GM19455 (cell line): ENCODE measurements around the gene MED16.
"Not testable (repeated sequence)": the region's sequence is repeated elsewhere in the genome, so short reads cannot be mapped to it uniquely, and the experiment has no call there.

Source experiments
- ATAC-seq: cut with Tn5 transposase; IDR thresholded peaks from one replicate; pipeline ENCODE4 v1.9.1; 2021; ENCODE audit not compliant: unreplicated experiment

MED16 gene

GRCh38 chr19:840519-841206 lies 52.3 kb downstream of the MED16 start, which contains the start of gene PRTN3:
Gene PRTN3, plus strand, starts transcription at chr19:840999. Its CDS starts 10 bp downstream, at chr19:841009.
- no peak for ATAC-seq

DNA sequence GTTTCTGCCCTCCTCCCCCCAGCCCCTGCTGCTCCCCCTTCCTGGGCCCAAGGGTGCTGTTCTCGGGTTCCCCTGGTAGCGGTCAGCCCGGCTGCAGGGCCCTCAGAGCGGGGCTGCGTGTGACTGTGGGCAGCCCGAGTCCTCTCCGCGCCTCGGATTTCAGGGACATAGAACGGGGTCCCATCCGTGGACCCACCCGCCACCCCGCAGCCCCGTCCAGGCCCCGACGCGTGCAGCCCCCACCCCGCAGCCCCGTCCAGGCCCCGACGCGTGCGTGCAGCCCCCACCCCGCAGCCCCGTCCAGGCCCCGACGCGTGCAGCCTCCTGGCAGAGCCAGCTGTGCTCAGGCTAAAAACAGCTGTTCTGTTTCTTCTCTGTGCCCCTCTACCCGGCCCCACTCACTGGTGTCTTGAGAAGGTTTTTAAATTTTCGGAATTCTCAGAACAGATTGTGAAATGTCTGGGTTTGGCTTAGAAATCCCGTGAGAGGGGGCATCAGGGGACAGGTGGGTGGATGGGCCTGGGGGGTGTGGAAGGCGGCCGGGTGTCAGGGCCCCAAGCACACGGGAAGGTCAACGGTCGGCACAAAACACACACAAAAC lies 57.7 kb downstream of the MED16 start:
- ATAC-seq: no peak

DNA sequence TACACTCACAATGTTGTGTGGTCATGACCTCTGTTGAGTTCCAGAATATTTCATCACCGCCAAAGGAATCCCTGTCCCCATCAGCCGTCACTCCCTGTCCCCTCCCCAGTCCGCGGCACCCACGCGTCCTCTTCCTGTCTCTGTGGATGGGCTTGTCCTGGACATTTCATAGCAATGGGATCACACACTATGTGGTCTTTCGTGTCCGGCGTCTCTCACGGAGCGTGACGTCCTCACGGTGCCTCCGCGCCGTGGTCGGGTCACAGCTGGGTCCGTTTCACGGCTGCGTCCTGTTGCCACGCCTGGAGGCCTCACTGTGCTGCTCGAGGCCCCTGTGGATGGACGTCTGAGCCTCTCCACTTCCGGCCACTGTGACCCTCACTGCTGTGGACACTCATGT lies 58.8 kb downstream of the MED16 start:
- no peak for ATAC-seq

DNA sequence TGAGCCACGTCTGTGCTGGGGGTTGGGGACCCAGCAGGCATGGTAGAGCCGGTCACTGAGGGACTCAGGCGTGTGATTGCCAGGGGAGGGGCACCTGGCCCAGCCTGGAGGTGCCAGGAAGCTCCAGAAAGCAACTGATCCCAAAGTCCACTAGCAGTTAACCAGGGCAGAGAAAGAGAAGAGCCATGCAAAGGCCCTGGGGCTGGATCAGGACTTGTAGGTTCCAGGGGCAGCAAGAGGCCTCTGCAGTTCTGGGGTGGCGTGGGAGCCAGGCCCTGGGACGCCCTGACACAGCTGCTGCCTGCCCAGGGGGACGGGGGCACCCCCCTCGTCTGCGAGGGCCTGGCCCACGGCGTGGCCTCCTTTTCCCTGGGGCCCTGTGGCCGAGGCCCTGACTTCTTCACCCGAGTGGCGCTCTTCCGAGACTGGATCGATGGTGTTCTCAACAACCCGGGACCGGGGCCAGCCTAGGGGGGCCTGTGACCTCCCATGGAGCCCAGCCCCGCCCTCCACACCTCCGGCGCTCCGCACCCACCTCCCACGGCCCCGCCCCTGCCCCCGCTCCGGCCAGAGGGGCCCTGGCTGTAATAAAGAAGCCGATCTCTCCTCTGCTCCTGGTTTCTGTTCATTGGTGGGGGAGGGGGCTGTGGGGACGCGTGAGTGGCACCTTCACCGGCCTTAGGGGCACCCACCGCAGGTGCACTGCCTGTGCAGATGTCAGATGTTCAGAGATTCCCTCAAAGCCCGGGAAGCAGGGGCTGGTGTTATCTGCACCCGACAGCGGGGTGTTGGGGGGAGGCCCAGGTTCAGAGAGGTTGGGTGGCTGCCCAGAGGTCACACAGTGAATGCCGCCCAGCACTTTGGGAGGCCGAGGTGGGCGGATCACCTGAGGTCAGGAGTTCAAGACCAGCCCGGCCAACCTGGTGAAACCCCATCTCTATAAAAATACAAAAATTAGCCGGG lies 61.3 kb downstream of the MED16 start:
- ATAC-seq: no peak

GRCh38 chr19:829129-829758 lies 63.7 kb downstream of the MED16 start:
- ATAC-seq: no peak

DNA sequence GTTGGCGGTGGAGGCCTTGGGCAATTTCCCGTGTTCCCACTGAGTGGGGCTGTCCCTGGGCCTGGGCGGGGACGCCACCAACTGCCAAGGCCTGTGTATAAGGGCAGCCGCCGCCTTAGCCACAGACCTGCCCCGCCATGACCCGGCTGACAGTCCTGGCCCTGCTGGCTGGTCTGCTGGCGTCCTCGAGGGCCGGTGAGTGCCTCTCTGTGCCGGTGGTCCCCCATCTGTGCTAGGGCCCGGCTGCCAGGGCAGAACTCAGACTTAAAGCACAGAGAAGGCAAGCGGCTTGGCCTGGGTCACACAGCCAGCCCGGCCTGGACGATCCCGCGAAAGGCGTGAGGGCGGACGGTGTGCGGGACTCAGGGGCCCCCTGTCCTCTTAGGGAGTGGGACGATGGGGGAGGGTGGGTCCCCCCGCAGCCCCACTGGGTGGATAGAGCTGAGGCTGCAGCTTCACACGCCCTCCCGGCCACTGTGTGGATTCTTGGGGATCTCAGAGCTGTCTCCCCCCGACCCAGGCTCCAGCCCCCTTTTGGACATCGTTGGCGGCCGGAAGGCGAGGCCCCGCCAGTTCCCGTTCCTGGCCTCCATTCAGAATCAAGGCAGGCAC lies 65.2 kb downstream of the MED16 start, which contains the start of gene AZU1:
Gene AZU1 (plus strand): TSS at position 128 of the 612 bp plus-strand sequence. CDS start 10 bp downstream, at position 138.
- no peak for ATAC-seq

DNA sequence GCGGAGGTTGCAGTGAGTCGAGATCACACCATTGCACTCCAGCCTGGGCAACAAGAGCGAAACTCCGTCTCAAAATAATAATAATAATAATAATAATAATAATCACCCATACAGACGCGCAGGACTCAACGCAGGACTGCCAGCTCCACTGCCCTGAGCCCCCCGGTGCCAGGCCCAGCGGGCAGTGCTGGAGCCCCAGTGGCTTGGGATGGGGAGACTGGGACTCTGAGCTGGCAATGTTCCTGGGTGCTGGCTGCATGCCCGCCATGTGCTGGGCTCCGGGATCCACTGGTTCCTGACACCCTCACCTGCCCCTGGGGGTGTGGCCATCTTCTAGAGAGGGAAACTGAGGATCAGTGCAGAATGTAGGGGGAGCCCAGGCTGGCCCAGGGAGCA lies 65.7 kb downstream of the MED16 start:
- no peak for ATAC-seq

- ATAC-seq: no peak
These were observed 66.9 kb downstream of the MED16 start for GRCh38 chr19:825897-826644.

- ATAC-seq: no peak
These were observed 68.1 kb downstream of the MED16 start for GRCh38 chr19:824885-825284.

DNA sequence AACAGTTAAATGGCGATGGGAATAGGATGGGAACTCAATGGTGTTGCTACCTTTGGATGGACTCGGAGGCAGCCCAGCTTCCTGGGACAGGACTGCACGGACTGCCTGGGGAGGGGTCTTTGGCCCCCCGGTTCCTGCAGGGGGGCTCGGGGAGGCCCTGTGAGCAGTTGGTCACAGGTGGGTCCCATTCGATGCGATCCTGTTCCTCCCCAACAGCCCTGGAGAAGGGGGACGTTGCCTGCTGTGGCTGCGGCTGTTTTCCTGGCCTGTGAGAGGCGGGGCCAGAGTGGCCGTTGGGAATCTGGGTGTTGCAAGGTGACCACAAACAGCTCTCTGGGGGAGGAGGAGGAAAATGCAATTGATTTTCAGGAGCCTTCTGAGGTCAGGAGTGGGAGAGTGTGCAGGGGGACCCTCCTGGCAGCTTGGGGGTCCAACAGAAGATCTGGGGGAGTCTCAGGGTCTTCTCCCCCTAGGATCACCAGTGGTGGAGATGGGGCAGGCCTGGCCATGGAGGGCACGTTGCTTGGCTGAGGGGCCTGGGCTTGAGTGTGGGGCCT lies 69.3 kb downstream of the MED16 start:
- no peak for ATAC-seq

DNA sequence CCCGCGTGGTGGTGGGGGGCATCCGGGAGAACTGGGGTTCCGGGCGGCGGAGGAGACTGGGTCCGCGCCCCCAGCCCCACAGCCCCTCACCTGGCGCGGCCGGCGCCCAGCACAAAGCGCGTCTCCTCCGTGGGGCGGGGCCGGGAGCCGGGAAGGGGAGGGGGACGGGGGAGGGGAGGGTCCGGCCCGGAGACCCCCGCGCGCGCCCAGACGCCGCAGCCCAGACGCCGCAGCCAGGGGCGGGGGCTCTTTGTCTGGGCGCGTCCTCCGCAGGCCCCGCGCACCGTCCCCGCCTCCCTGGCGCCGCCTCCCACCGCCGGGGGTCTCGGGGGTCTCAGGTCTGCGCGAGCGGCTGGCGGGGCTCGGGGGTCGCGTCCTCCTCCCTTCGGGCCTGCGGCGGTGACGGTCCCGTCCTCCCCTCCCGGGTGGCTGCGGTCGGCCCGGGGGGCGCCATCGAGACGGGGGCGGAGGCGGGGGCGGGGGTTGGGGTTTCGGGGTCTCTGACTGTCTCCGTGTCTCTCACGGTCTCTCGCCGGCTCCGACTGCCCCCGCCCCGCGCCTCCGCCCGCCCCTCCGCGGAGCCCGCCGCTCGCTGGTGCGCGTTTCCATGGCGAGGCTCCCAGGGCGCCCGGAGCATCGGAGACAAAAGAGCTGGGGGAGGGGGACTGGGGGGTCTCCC lies 71.0 kb downstream of the MED16 start, which contains the start of gene PLPPR3:
Gene PLPPR3 (minus strand): TSS at position 131 of the 679 bp plus-strand sequence. CDS start 396 bp downstream, outside the sequence.
- ATAC-seq: no peak

DNA sequence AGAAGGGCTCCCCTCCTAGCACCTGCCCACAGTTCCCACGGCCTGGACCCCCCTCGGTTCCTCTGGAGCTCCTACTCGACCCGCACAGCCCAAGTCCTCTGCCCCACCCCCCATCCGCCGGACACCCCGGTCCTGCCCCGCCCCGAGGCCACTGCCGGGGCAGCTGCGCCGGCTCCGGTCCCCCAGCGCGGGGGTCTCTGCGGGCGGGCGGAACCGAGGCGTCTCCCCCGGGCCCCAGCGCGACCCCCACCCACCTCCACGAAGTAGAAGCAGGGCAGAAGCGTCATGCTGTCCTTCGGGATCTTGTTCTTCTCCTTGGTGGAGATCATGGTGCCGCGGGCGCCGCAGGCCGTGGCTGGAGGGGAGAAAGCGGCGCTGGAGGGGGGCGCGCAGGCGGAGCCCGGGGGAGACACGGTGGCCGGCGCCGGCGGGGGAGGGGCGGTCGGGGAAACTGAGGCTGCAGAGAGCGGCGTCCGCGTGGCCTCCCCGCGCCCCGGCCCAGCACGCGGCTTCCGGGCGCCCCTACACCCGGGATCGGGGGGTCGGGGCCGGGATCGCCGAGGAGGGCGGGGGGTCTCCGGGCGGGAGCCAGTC lies 71.7 kb downstream of the MED16 start:
- ATAC-seq: no peak

DNA sequence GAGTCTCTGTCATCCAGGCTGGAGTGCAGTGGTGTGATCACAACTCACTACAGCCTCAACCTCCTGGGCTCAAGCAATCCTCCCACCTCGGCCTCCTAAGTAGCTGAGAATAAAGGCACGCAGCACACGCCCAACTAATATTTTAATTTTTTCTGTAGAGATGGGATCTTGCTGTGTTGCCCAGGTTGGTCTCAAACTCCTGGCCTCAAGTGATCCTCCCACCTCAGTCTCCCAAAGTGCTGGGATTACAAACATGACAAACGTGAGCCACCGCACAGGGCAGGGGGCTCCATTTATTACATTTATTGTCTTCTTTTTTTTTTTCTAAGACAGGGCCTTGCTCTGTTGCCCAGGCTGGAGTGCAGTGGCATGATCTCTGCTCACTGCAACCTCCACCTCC lies 72.8 kb downstream of the MED16 start:
- ATAC-seq: not testable (repeated sequence)
